ES-I3 (cell line): Measurements from ENCODE around the gene GATAD2A.

Experiments used
- H3K36me3 ChIP-seq: 2 replicates; pipeline ENCODE4 v1.6.1; 2013; ENCODE audit warnings: mild to moderate bottlenecking, low read length, control low read depth, moderate library complexity; ENCODE audit not compliant: insufficient read depth
- H3K4me1 ChIP-seq: 2 replicates; pipeline ENCODE4 v1.6.1; 2013; ENCODE audit warnings: mild to moderate bottlenecking, control low read depth, low read length; ENCODE audit not compliant: insufficient read depth
- H3K9ac ChIP-seq: 2 replicates; pipeline ENCODE4 v1.6.1; 2013; ENCODE audit warnings: low read depth, mild to moderate bottlenecking, low read length, moderate library complexity
- H3K9me3 ChIP-seq: 2 replicates; pipeline ENCODE4 v1.6.1; 2013; ENCODE audit warnings: mild to moderate bottlenecking, low read length, moderate library complexity; ENCODE audit not compliant: control insufficient read depth, insufficient read depth

The GATAD2A gene

GRCh38 chr19:19550972-19551852 is 145.7 kb downstream of the GATAD2A start:
- Histone ChIP-seq H3K4me1 (peaks cover 5% of the 10 kb centered on the region; the same call in 1 of the 2 replicates), H3K36me3 (no peaks in the 10 kb centered on the region), H3K9me3 (no peaks in the 10 kb centered on the region), H3K9ac (no peak overlapping the region)

- no peak overlapping the region for H3K9ac ChIP-seq
- H3K36me3 ChIP-seq: no peaks in the 10 kb centered on the region
- H3K9me3 ChIP-seq: no peaks in the 10 kb centered on the region
- peaks cover 5% of the 10 kb centered on the region; the same call in 1 of the 2 replicates for H3K4me1 ChIP-seq
These were observed 146.3 kb downstream of the GATAD2A start for GRCh38 chr19:19551853-19552192.

GRCh38 chr19:19552798-19553197 is 147.3 kb downstream of the GATAD2A start:
- Histone ChIP-seq H3K4me1 (peaks cover 5% of the 10 kb centered on the region; the same call in 1 of the 2 replicates), H3K36me3 (no peaks in the 10 kb centered on the region), H3K9me3 (no peaks in the 10 kb centered on the region), H3K9ac (no peak overlapping the region)

GRCh38 chr19:19553670-19554069 is 148.2 kb downstream of the GATAD2A start:
- H3K4me1 ChIP-seq: peaks cover 5% of the 10 kb centered on the region; the same call in 1 of the 2 replicates
- no peaks in the 10 kb centered on the region for H3K9me3 ChIP-seq
- no peak overlapping the region for H3K9ac ChIP-seq
- H3K36me3 ChIP-seq: no peaks in the 10 kb centered on the region

- peaks cover 5% of the 10 kb centered on the region; the same call in 1 of the 2 replicates for H3K4me1 ChIP-seq
- H3K9me3 ChIP-seq: no peaks in the 10 kb centered on the region
- no peak overlapping the region for H3K9ac ChIP-seq
- no peaks in the 10 kb centered on the region for H3K36me3 ChIP-seq
These were observed 148.9 kb downstream of the GATAD2A start for GRCh38 chr19:19554074-19555023.

- no peaks in the 10 kb centered on the region for H3K4me1 ChIP-seq
- H3K36me3 ChIP-seq: no peaks in the 10 kb centered on the region
- no peak overlapping the region for H3K9ac ChIP-seq
- no peaks in the 10 kb centered on the region for H3K9me3 ChIP-seq
These were observed 152.6 kb downstream of the GATAD2A start for GRCh38 chr19:19558055-19558454.
